HEK293T (cell line): ENCODE data around the gene BNIP2.

ENCODE experiments used
- ARNT ChIP-seq: fragments of 450-650 bp; IDR thresholded peaks from 2 replicates; pipeline ENCODE4 v1.6.1; 2017; ENCODE audit warnings: mild to moderate bottlenecking
- ELF4 ChIP-seq: fragments of 450-650 bp; IDR thresholded peaks from 2 replicates; pipeline ENCODE4 v1.6.1; 2017; ENCODE audit warnings: antibody characterized with exemption
- FOXM1 ChIP-seq: fragments of 450-650 bp; IDR thresholded peaks from 2 replicates; pipeline ENCODE4 v1.6.1; 2017; ENCODE audit warnings: mild to moderate bottlenecking, borderline replicate concordance
- NFRKB ChIP-seq: fragments of 450-650 bp; IDR thresholded peaks from 2 replicates; pipeline ENCODE4 v1.6.1; 2016; ENCODE audit warnings: mild to moderate bottlenecking, moderate library complexity
- SP1 ChIP-seq: fragments of 450-650 bp; IDR thresholded peaks from 2 replicates; pipeline ENCODE4 v1.6.1; 2017
- SUZ12 ChIP-seq: fragments of 450-650 bp; IDR thresholded peaks from 2 replicates; pipeline ENCODE4 v1.6.1; 2016; ENCODE audit warnings: mild to moderate bottlenecking
- TARDBP ChIP-seq: fragments of 450-650 bp; IDR thresholded peaks from 2 replicates; pipeline ENCODE4 v1.6.1; 2016

DNA sequence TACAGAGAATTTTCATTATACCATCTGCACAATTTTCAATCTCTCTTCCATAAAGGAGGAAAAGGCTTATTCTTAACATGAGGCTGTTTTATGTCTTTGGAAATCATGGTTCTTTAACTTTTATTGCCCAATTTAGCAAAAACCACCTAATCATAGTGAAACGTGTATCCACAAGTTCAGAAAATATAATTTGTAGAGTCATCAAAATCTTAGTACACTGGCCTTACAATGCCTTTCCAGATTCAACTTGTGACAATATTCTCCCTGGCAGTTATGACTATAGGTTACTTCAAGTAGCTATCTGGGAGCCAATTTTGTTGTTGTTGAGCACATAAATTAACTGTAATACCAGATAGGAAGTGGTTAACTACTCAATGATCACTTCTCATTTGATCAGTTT, 10.9 kb downstream of the BNIP2 start:
- TF ChIP-seq ARNT (no peak), SUZ12 (no peak), SP1 (no peak), ELF4 (no peak), TARDBP (no peak), NFRKB (no peak), FOXM1 (no peak)
